ENCODE measurements around the gene PRKD1.
"Not testable (repeated sequence)": the region's sequence is repeated elsewhere in the genome, so short reads cannot be mapped to it uniquely, and the experiment has no call there.

The PRKD1 gene

DNA sequence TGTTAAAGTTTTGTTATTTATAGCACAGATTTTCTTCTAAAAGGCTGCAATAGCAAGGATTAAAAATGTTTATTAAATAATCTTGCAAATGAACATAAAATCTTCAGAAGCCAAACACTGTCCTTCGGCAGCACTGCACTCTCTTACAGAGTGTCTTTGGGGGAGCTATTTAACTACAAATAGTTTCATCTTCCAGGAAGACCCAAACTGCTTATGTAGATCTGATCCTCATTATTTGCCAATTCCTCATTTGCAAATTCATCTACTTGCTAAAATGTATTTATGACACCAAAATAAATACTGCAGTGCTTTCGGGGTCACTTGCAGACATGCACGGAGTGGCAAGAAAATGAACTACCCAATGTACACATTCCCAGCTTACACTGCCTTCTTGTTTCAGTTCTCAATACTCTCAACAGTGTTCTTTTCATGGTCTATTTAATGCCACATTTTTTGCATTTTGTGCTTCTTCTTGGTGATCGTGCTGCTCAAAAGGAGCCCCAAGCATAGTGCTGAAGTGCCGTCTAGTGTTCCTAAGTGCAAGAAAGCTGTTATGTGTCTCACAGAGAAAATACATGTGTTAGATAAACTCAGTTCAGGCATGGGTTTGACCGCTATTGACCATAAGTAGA is 128.1 kb downstream of the PRKD1 start:
- DNase-seq (ENCODE audit: low read depth in 2 of 2) = no peak

DNA sequence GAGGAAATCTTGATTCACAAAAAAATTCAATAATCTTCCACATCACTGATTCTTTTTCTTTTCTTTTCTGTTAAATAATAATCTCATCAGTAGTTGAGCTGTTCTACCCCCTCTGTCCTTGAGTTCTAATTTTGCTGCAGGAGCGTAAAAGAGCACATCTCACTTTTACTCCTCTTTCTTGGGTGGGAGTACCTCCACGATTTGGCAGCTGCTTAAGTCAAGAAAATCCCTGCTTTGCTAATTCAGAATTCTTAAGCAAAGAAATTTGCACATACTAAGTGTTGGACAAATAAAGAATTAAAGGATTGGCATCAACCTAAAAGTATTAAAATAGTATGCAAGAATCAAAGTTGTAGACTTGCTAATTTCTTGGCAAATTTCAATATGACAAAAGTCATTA is 128.8 kb downstream of the PRKD1 start:
- no peak for DNase-seq (ENCODE audit: low read depth in 2 of 2)

DNA sequence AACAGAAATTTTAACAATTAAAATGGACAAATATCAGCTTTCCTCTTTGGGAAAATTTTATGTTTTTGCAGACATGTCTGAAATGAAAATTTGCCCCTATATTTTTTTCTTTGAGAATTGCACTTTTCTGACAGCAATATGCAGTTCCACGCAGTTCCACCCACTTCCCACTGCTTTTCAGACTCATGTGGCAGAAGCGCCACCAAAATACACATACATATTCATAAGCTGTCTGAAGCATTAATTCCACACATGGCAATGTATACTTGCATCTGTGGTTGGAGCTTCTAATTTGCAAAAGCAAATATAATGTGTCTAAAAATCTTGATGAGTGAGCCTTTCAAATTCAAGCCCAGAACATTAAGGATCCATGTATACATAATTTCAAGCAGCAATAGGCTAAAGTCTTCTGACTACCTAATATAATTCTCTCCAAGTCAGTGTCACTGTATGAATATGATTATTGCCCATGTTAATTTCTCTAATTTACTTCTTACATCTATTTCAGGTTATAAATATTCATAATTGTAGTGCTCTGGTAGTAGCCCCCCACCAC is 129.5 kb downstream of the PRKD1 start:
- no peak for DNase-seq (ENCODE audit: low read depth in 2 of 2)

DNA sequence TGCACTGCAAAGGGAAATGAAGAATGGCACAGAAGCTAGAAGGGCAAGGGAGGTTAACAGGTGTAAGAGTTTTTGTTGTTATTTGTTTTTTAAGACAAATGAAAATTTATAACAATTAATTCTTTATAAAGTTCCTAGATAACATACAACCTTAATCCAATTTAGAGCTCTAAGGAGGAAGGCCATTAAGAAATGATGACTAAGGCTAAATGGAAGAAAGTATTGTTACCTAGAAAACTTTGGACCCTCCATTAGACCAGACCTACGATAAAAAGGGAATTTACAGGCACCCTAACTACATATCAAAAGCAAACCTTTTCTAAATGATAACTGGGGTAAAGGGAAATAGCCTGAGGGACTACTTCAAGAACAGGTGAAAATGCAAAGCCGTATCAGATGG is 130.8 kb downstream of the PRKD1 start:
- no peak for DNase-seq (ENCODE audit: low read depth in 2 of 2)

DNA sequence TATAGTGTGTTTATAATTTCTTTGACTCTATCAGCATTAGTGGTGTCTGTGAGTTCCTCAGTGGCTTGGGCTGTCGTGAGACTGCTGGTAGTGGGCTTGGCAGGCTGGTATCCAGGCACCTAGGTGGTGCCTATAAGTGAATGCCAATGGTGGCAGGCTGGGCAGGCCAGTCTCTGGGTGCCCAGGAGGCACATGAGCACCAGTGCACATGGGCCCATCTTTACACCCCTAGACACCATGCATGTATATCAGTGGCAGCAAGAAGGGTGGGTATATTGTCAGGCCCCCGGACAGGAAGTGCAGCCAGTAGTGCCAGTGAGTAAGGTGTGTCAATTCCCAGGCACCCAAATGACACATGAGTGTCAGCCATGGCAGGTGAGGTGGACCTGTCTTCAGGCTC is 138.2 kb downstream of the PRKD1 start:
- DNase-seq (ENCODE audit: low read depth in 2 of 2) = no peak

DNA sequence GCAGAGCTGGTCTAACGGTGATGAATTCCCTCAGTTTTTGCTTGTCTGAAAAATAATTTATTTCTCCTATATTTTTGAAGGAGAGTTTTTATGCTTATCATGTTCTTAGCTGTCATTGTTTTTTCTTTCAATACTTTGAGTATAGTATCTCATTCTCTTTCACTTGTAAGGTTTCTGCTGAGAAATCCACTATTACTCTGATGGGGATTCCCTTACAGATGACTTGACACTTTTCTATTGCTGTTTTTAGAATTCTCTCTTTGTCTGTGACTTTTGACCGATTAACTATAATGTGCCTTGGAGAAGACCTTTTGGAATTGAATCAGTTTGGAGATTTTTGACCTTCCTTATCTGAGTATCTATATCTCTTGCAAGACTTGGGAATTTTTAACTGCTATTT is 139.6 kb downstream of the PRKD1 start:
- no peak for DNase-seq (ENCODE audit: low read depth in 2 of 2)

DNA sequence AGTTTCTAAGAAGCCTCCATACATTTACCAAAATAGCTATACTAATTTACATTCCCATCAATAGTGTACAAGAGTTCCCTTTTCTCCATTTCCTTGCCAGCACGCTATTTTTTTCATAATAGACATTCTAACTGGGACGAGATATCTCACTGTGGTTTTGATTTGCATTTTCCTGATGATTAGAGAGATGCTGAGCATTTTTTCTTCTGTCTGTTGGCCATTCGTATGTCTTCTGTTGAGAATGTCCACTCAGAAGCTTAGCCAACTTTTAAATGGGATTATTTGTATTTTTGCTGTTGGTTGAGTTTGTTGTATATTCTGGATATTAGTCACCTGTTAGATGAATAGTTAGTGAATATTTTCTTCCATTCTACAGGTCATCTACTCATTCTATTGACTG is 144.1 kb downstream of the PRKD1 start:
- no peak for DNase-seq (ENCODE audit: low read depth in 2 of 2)

DNA sequence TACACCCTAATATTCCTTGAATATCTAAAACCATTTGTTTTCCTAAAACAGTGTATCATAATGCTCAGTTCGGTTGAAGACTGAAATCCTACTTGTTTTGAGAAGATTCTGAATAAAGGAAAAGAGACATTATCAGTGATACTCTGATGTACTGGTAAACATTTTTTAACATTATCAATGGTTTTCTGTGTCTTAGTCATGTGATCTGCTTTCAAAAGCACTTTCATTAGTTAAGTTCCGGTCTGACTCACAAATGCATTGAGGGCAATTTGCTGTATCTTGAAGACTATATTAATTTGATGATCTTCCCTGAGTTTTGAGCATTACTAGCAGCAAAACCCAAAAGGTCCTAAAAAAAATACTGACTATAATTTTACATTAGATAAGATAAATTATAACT is 145.6 kb downstream of the PRKD1 start:
- DNase-seq (ENCODE audit: low read depth in 2 of 2) = no peak

DNA sequence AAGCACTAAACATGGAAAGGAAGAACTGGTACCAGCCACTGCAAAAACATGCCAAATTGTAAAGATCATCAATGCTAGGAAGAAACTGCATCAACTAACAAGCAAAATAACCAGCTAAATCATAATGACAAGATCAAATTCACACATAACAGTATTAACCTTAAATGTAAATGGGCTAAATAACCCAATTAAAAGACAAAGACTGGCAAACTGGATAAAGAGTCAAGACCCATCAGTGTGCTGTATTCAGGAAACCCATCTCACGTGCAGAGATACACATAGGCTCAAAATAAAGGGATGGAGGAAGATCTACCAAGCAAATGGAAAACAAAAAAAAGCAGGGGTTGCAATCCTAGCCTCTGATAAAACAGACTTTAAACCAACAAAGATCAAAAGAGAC is 150.5 kb downstream of the PRKD1 start:
- DNase-seq (ENCODE audit: low read depth in 2 of 2) = not testable (repeated sequence)

DNA sequence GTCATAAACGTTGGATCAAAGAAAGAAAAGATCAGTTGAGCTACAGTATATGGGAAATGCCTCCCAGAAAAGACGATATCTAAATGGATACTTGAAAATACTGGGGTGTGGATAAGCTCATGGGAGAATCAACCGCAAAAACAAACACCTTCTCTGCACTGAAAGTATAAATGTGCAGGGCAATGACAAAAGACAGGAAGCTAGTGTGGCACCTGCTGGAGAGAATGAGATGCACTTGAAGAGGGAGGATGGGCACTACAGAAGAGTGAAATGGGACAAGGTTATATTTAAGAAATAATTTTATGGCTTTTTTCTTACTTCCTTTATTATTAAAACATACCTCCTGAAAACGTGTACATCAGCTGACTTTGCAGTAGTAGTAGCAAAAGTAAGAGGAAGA is 153.7 kb downstream of the PRKD1 start:
- no peak for DNase-seq (ENCODE audit: low read depth in 2 of 2)

DNA sequence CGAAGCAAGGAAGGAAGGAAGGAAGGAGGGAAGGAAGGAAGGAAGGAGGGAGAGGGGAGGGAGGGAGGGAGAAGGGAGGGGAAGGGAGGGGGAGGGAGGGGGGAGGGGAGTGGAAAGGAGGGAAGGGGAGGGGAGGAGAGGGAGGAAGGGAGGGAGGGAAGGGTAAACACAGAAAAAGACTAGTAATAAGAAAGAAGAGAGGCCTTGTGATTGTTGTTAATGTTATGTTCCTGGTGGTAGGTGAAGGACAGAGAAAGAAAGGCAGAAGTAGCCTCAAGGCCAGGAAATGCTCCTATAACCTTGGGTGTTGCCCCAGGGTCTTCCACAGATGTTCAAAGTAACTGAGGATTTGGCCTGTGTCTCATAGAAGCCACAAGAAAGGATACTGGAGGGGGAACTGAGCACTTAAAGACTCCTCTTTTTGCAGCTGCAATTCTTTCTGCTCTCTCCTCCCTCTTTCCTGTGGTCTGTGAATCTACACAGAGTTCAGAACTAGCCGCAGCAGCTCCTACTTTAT is 164.2 kb downstream of the PRKD1 start:
- DNase-seq (ENCODE audit: low read depth in 2 of 2) = no peak

DNA sequence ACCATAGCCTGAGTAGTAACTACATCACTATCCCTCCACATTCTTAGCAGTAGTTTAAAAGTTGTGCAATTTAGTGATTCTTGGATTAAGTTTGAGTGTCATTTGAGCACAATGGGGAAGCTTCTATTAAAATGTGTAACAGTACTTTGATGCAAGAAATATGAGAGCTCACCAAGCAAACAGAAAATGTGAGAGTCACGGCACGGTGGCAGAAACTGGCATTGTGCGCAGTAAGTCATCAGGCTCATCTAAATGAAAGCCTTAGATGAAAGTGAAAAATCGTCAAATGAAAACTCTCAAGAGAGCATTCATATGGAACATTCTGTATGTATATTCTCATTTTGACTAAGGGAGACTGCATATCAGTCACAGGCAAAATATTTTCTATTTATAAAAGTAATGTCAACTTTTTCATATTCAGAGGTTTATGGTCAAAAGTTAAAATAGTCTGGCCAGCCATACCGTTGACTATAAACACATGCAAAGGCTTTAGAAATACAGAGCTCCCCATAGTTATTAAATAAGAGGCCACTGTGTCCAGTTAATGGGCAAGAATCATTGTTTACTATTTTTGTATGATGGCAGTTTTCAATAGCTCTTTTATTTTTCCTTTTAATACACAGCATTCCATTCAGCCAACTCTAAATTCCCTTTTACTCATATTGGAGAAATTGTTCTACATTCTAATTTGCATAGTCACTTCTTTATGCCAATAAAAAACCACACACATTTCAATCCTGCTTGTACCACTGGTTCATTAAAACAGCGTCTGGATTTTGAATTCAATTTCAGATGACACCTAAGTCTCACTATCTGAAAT is 167.9 kb downstream of the PRKD1 start:
- no peak for DNase-seq (ENCODE audit: low read depth in 2 of 2)

DNA sequence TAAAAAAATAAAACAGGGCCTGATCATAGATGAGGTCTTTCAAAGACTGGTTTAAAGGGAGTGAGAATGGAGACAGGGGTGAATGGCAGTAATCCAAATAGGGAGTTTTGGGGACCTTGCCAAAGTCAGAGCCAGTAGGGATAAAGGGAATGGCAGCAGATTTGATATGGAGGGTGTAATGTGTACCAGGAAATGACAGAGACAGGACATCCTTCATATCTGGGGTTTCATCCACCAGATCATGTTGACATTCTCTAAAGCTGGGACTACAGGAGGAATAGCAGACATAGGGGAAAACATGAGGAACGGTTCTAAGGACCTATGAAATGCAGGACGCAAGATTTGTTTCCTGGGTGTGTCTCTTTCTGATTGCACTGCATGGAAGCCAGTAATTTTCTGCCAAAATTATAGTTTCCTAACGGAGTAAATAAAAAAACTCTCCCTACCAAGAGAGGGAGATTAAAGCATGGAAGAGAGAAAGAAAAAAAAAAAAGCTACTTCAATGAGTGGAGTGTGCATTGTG is 169.9 kb downstream of the PRKD1 start:
- no peak for DNase-seq (ENCODE audit: low read depth in 2 of 2)

DNA sequence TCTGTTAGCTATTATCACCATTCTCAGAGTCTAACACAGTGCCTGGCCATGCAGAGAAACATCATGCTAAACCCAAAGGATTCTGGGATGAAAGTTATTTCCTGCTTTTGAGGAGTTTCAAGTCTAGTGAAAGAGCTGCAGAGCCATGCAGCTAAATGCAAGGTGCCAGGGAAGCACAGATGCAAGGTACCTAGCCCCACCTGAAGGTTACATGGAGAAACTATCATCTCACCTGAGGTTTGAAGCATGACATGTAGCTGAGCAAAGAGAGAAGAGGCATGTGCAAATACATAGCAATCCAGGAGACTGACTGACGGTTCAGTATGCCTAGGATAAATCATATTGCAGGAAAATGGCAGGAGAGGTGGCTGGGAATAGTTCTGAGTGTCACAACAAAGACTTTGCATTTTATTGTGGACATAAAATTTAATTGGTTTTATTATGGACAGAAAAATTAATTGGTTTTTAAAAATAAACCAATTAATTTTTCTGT is 170.4 kb downstream of the PRKD1 start:
- no peak for DNase-seq (ENCODE audit: low read depth in 2 of 2)

DNA sequence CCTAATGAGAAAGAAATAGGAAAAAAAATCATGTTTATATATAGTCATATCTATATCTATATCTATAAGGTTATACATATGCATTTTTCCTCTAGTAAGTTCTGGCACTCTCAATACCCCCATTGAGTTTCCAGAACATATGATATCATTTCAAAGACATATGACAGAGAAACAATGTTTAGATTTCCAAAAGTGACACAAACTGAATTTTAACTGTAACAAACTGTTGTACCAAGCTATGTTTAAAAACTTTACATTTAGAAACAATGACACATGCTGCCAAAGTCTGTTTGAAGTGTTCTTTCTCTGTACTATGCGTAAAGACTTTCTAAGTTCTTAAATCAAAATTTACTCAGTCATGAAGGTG is 171.6 kb downstream of the PRKD1 start:
- no peak for DNase-seq (ENCODE audit: low read depth in 2 of 2)

DNA sequence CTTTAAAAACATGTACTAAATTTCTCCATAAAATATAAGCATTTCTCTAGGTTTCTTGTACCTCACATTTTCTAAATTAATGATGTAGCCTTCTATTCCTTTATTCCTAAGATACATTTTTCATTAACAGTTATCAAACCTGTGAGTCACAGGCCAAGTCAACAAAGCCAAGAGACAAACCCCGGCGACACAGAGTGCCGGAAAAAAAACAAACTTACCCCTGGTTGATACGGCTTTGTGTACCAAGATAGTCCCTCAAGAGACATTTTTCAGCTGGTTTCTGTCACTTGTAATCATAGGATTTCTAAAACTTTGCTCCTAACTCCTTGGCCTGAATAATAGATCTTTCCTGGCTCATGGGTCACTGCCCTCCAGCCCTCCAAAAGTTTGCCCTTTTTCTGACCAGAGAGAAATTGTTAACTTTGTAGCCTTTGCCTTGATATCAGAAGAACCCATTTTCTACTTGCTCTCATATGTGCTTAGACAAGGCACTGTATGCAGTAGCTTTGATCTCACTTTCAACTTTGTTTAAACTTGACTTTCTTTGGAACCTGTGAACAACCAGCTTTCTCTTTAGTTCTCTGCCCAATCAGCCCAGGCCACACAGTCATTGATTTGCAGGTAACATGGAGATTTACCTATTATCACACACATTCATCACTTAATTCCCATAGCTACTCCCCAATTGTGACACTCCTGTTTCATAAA is 172.2 kb downstream of the PRKD1 start:
- no peak for DNase-seq (ENCODE audit: low read depth in 2 of 2)

DNA sequence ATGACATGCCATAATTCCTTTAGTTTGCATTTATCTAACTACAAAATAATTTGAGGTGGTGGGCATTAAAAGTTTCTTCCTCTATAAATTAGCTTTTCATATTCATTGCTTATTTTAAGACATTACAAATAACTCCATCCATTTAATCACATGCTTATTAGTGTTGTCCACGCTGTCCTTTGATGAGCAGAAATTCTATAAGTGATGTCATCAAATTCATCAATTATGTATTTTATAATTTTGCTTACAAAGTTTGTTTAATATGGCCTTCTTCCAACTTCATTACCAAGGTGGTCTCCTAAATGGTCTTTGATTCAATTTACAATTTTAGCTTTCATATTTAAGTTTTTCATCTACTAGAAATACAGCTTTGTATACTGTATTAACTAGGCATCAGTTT is 173.5 kb downstream of the PRKD1 start:
- no peak for DNase-seq (ENCODE audit: low read depth in 2 of 2)

DNA sequence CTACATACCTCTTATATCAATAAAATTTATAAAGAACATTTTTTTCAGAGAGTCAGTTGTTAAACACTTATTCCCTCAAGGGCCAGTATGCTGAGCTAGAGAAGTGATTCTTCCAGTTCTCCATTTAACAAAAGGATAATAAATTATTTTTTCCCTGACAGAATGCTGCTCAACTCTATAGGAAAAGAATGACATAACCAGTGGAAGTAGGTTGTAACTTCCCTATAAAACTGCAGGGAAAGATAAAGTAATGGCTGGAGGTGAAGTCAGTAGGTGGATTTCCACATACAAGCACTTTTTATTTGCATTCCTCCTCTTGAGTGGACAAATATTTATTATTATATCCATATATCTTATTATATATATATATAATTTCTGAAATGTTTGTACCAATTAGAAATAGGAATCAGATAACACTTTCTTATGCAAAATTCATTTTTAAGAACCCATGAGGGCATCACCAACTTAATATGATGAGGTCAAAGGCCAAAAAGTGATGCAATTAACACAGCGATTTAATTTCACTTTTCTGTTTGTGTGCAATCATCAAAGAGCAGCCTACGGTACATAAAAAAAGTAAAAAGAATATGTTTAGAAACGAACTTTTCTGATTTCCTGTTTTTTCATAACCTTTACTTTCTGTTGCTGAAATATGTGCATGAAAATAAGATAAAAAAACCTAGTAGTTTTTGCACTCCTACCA is 175.3 kb downstream of the PRKD1 start:
- no peak for DNase-seq (ENCODE audit: low read depth in 2 of 2)

DNA sequence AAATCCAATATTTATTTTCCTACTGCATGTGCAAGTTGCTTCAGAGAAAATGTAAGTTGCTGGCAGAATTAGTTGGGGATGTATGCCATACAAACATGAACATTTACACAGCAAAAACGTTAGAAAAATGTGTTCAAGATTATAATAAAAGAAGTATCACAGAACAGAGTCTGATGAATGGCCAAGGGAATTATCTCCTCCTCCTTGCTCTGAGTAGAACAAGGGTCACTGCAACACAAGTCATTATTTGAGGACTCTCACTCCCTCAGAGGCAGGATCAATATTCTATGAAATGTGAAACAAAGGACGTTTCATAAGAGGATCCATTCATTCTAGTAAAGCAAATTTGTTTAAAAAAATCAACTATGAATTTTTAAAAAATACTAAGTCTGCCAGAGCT is 177.8 kb downstream of the PRKD1 start:
- no peak for DNase-seq (ENCODE audit: low read depth in 2 of 2)

DNA sequence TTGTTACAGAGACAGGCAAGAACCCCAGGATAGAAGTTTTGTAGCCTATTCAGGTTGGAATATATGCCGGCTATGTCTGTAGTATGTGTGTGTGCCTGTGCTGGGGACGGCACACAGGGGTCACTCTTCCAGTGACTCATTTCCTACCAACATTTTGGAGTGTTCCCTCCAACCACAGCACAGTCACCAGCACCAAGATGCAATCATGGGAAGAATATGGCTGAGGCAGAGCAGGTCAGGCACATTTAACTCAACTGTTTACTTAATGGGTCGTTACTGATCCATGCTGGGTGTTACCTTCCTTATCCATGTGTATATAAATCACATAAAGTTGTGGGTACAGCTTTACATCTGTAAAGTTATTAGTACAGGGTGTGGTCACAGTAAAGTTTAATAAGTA is 178.3 kb downstream of the PRKD1 start:
- DNase-seq (ENCODE audit: low read depth in 2 of 2) = no peak

DNA sequence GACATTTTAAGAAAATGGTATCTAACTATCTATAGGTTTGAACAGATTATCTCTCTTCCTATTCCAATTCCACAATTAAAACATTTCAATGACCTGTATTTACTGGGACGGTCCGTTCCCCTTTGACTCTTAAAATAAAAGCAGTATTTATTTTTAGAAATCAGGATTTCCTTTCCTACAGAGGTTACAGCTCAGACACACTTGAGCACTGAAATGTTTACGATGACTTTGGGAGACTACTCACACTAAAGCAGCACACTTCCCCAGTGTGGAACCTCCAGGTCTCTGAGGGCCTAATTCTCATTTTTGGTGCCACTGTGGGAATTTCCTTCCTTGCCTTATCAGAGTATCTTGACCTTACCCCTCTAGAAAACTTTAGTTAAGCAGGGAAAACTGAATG is 181.8 kb downstream of the PRKD1 start:
- no peak for DNase-seq (ENCODE audit: low read depth in 2 of 2)

DNA sequence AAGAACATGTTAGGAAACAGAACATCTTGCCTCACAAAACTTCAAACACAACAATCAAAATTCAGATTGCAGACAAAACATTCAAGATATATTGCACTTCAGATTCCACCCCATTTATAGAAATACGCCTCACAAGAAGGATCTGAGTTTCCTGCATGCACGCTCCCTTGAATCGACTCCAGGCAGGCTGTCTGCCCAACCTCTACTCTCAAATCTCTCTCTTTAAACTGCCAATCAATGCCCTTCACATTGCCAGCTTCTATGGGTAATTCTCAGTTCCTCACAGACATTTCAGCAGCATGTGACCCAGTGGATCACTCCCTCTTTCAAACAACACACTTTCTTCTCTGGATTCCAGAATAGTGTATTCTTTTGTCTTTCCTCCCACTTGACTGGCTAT is 184.1 kb downstream of the PRKD1 start:
- DNase-seq (ENCODE audit: low read depth in 2 of 2) = no peak

Data from activated CD4-positive, alpha-beta T cell treated with anti-CD3 and anti-CD28 coated beads for 24 hours (primary cell).